ENCODE measurements around the gene NCAN.
A peak's percentile ranks its signal among the peaks of the same experiment; 100 is the strongest.

NCAN gene

DNA sequence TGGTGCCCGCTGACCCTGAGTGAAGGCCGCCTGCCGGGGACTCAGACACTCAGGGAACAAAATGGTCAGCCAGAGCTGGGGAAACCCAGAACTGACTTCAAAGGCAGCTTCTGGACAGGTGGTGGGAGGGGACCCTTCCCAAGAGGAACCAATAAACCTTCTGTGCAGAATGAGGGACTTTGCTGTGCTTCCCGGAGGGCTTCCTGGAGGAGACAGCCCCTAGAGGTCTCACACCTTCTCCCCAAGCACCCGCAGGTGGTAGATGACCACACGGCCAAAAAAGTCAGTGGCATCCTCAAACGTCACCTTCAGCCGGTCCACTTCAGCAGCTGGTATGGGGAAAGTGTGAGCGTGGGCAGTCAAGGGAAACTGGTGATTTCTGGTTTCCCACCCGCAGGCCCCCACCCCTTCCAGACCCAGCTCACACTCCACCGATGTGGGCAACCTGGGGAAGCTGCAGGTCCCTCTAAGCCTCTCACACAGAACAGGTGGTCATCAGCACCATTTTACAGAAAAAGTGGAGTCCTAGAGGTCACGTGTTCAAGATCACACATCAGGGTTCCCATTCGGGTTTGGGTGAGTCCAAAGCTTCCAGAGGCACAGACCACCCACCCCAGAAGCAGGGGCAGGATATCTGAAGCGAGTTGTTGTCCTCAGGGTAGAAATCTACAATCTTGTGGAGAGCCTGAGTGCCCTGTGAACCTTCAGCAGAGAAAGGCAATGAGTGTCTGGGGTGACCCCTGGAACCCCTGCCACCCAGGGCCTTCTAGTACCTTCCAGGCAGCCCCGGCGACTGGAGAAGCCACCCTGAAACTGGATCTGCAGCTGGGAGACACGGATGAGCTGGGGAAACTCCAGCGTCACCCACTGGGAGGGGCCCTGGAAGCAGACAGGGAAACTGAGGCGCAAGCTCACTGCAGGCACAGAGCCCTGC, 9.8 kb upstream of the NCAN start:
- no peak for TF ChIP-seq CTCF (conservative IDR thresholded peaks at IDR 0.05; ENCODE audit: low read length)
- DNase-seq (ENCODE audit: low read depth) = no peak
- H3K4me3 ChIP-seq (ENCODE audit: low read length) = peak overlapping the region; percentile 78

GRCh38 chr19:19202707-19203011, 9.1 kb upstream of the NCAN start:
- no peak for DNase-seq (ENCODE audit: low read depth)
- TF ChIP-seq CTCF (conservative IDR thresholded peaks at IDR 0.05; ENCODE audit: low read length) = no peak
- H3K4me3 ChIP-seq (ENCODE audit: low read length) = peak overlapping the region; percentile 78

DNA sequence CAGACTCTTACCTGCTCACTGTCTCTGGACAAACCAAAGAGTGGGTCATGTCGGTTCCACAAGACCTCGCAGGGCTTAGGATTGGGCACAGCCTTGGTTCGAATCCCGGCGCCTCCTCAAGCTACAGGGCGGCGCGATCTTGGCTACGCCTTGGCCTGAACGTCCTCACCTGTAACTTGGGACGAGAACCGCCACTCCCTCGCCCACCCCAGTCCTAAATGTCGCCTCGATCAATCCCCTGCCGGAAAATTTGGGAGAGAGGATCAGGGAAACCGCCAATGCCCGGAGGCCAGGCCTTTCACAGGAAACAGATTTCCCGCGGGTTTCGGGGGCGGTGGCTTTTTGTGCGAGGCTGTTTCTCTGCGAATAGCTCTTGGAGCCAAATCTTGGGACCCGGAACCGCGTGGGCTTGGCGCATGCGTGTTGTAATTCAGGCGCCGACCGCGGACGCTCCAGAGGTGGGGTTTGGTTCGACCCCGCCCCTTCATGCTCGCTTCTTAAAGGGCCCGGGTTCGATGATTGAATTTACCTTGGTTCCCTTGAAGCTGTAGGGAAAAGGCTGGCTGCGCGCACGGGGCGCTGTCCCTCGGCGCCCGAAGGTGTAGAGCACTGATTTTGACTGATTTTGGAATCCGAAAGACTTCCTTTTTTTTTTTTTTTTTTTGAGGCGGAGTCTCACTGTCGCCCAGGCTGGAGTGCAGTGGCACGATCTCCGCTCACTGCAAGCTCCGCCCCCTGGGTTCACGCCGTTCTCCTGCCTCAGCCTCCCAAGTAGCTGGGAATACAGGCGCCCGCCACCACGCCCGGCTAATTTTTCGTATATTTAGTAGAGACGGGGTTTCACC, 8.5 kb upstream of the NCAN start, which contains the start of gene NR2C2AP:
NR2C2AP (minus strand) TSS at position 403 of the 845 bp plus-strand sequence; CDS start at position 49, 354 bp downstream.
- no peak for TF ChIP-seq CTCF (conservative IDR thresholded peaks at IDR 0.05; ENCODE audit: low read length)
- H3K4me3 ChIP-seq (ENCODE audit: low read length) = peak within 1 kb of the TSS; percentile 78
- peak; percentile 84 for DNase-seq (ENCODE audit: low read depth)

DNA sequence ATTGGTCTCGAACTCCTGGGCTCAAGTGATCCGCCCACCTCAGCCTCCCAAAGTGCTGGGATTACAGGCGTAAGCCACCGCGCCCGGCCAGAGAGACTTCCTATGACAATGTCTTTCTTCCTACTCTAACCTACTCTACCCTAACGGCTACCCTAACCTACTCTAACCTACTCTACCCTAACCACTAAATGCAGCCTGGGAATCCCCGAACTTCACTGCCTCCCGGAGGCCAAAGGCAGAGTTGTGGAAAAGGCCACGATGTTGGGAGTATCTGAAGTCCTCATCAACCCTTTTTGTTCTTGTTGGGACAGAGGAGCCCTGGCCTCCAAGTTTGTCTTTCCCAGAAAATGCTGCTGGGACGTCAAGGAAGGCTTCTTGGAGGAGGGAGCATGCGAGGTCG, 7.6 kb upstream of the NCAN start:
- TF ChIP-seq CTCF (conservative IDR thresholded peaks at IDR 0.05; ENCODE audit: low read length) = no peak
- no peak overlapping the region for H3K4me3 ChIP-seq (ENCODE audit: low read length)
- DNase-seq (ENCODE audit: low read depth) = no peak

- H3K4me3 ChIP-seq (ENCODE audit: low read length) = no peak overlapping the region
- no peak for DNase-seq (ENCODE audit: low read depth)
- TF ChIP-seq CTCF (conservative IDR thresholded peaks at IDR 0.05; ENCODE audit: low read length) = no peak
These were observed 6.0 kb upstream of the NCAN start for GRCh38 chr19:19205416-19206410.

- H3K4me3 ChIP-seq (ENCODE audit: low read length) = no peak overlapping the region
- TF ChIP-seq CTCF (conservative IDR thresholded peaks at IDR 0.05; ENCODE audit: low read length) = no peak
- DNase-seq (ENCODE audit: low read depth) = no peak
These were observed 4.8 kb upstream of the NCAN start for GRCh38 chr19:19206938-19207337.
